ENCODE results near the gene TAX1BP1.

TAX1BP1 gene

DNA sequence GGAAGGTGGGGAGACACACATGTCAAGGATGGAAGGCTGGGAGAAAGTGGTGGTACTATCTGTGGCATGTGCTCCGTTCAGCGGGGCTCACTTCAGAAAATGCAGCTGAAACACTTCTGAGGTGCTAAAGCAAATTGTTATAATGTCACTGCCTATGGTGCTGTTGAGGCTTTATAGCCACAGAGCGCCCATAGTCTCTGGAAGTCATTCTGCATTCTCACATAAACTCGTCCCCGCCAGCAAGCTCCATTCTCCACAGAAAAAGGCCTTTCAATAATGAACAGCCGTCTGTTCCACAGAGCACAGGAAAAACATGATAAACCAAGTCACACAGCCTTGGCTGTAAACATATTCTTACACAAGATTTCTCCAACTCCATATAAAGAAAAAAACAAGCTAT, 131.9 kb downstream of the TAX1BP1 start:
- TF ChIP-seq, protein P1, sequence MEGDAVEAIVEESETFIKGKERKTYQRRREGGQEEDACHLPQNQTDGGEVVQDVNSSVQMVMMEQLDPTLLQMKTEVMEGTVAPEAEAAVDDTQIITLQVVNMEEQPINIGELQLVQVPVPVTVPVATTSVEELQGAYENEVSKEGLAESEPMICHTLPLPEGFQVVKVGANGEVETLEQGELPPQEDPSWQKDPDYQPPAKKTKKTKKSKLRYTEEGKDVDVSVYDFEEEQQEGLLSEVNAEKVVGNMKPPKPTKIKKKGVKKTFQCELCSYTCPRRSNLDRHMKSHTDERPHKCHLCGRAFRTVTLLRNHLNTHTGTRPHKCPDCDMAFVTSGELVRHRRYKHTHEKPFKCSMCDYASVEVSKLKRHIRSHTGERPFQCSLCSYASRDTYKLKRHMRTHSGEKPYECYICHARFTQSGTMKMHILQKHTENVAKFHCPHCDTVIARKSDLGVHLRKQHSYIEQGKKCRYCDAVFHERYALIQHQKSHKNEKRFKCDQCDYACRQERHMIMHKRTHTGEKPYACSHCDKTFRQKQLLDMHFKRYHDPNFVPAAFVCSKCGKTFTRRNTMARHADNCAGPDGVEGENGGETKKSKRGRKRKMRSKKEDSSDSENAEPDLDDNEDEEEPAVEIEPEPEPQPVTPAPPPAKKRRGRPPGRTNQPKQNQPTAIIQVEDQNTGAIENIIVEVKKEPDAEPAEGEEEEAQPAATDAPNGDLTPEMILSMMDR (IDR thresholded peaks at IDR 0.05; ENCODE audit: poor library complexity, severe bottlenecking): no peak
- H3K4me3 ChIP-seq (ENCODE audit: severe bottlenecking): no peak overlapping the region
- ATAC-seq (ENCODE audit: low read depth): no peak
- H3K27ac ChIP-seq (ENCODE audit: poor library complexity, severe bottlenecking): no peak overlapping the region
- H3K27me3 ChIP-seq (ENCODE audit: insufficient read depth, poor library complexity, severe bottlenecking): no peaks in the 10 kb centered on the region
- no peaks in the 10 kb centered on the region for H3K4me1 ChIP-seq (ENCODE audit: insufficient read depth, poor library complexity, severe bottlenecking)
- H3K9me3 ChIP-seq (ENCODE audit: severe bottlenecking): no peaks in the 10 kb centered on the region
- no peaks in the 10 kb centered on the region for H3K36me3 ChIP-seq (ENCODE audit: low read depth)
- DNase-seq (ENCODE audit: low spot score): no peak

DNA sequence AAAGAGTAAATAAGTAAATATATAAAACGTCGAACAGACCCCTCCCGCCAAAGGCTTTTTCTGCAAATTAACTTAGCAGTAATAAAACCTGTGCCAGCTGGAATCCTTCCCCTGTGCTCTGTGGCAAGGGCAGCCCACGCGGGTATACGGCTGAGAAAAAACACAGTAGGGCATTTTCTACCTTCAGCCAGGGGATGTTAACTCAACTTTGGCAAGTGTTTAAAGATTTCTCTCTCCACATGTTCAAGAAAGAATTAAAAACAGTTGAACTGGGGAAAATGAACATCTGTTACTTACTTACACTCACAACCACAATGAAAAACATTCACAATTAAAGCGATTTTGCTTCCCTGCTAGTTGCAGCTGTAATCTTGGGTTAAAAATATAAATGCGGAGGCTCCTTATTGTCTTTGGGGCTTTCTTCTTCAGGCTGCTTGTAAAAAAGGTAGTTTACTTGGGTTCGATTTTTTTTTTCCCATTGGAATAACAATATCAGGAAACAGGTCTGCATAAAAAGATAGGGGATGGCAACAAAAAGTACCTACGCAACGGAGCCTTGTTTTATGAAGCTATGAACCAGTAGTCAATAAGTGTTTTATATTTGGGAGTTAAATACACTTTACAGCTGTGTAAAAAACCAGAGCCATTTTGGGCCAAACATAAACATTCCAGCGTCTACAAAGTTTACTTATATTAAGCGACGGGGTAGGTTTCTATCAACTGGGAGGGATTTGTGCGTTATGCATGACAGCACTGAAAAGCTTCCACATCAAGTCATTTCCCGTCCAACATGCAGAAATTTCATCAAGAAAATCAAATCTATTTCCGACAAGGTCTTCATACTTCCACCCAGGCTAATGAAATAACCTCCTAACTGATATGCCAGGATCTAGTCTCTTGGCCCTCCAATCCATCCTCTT, 132.7 kb downstream of the TAX1BP1 start:
- no peaks in the 10 kb centered on the region for H3K4me1 ChIP-seq (ENCODE audit: insufficient read depth, poor library complexity, severe bottlenecking)
- H3K27me3 ChIP-seq (ENCODE audit: insufficient read depth, poor library complexity, severe bottlenecking): no peaks in the 10 kb centered on the region
- ATAC-seq (ENCODE audit: low read depth) (no peak), DNase-seq (ENCODE audit: low spot score) (no peak)
- no peaks in the 10 kb centered on the region for H3K9me3 ChIP-seq (ENCODE audit: severe bottlenecking)
- H3K36me3 ChIP-seq (ENCODE audit: low read depth): no peaks in the 10 kb centered on the region
- TF ChIP-seq, protein P1 (IDR thresholded peaks at IDR 0.05; ENCODE audit: poor library complexity, severe bottlenecking): no peak
- H3K4me3 ChIP-seq (ENCODE audit: severe bottlenecking): no peak overlapping the region
- no peak overlapping the region for H3K27ac ChIP-seq (ENCODE audit: poor library complexity, severe bottlenecking)

DNA sequence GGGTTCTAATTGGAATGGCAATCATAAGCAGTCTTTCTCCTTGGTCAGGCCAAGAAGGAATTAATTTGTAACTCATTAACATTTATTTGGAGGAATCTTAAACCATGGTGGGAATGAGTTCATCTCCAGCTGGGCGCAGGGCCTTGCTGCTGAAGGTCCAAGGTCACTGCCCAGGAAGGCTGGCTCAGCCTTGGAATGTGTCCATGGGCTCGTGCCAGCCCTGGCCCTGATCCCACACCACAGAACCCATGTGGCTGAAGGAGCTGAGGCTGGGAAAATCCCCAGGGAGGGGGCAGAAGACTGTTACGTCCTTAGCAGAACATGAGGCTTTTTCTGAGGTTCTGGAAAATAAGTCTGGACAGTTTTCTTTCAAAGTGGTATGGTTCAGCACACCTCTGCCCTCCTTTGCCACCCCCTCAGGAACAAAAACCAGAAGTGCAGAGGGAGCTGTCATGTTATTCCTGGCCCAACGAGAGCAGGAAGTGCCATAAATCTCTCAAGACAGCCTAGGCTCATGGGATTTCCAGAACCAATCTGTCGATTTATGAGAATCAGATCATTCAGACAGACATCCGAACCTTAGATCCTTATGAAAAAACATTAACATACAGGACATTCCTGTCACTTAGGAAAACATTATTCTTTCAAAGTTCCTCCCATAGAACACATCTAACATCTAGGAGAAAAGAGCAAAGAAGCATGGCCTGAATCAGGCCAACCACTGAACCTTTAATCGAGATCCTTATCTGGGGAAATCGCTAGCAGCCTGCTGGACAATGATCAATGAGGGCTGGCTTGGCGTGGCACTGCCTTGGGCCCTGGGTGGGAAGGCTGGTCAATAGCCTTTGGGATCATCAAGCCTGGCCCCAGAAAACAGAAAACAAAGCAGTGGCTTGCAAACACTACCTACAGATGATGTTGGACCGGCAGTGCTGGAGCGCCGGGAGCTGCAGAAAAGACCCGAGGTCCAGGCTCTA, 134.3 kb downstream of the TAX1BP1 start:
- DNase-seq (ENCODE audit: low spot score) (no peak), ATAC-seq (ENCODE audit: low read depth) (peak; percentile 52; the same call in 1 of the 3 replicates)
- Histone ChIP-seq H3K4me3 (ENCODE audit: severe bottlenecking) (no peak overlapping the region), H3K27ac (ENCODE audit: poor library complexity, severe bottlenecking) (no peak overlapping the region), H3K4me1 (ENCODE audit: insufficient read depth, poor library complexity, severe bottlenecking) (no peaks in the 10 kb centered on the region), H3K36me3 (ENCODE audit: low read depth) (no peaks in the 10 kb centered on the region), H3K27me3 (ENCODE audit: insufficient read depth, poor library complexity, severe bottlenecking) (no peaks in the 10 kb centered on the region), H3K9me3 (ENCODE audit: severe bottlenecking) (no peaks in the 10 kb centered on the region)
- TF ChIP-seq, protein P1 (IDR thresholded peaks at IDR 0.05; ENCODE audit: poor library complexity, severe bottlenecking): no peak

DNA sequence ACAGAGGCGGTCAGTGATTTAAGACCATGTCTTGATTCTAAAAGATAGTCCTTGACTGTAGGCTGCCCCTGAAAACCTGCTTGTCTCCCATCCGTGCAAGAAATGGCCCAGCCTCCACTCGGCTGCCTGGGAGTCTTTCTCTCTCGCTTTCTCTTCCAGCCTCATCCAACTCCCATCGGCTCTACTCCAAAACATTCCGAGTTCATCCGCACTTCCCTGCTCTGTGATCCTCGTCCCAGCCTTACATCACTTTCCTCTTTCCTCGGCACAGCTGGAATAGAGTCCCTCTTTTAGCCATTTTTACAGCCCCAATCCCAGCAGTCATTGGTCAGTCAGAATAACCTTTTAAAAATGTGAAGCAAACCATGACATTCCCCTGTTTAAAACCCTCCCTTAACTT, 135.1 kb downstream of the TAX1BP1 start:
- no peak overlapping the region for H3K4me3 ChIP-seq (ENCODE audit: severe bottlenecking)
- no peaks in the 10 kb centered on the region for H3K4me1 ChIP-seq (ENCODE audit: insufficient read depth, poor library complexity, severe bottlenecking)
- TF ChIP-seq, protein P1 (IDR thresholded peaks at IDR 0.05; ENCODE audit: poor library complexity, severe bottlenecking): no peak
- H3K36me3 ChIP-seq (ENCODE audit: low read depth): no peaks in the 10 kb centered on the region
- H3K9me3 ChIP-seq (ENCODE audit: severe bottlenecking): no peaks in the 10 kb centered on the region
- H3K27ac ChIP-seq (ENCODE audit: poor library complexity, severe bottlenecking): no peak overlapping the region
- DNase-seq (ENCODE audit: low spot score) (no peak), ATAC-seq (ENCODE audit: low read depth) (no peak)
- no peaks in the 10 kb centered on the region for H3K27me3 ChIP-seq (ENCODE audit: insufficient read depth, poor library complexity, severe bottlenecking)

Data from RWPE2 (cell line).